Neural cell (in vitro differentiated cells): ENCODE data around the gene ABCB8. TPM values are rescaled to one million over a fixed set of nuclear protein-coding genes. Genes with fewer than 3 reads are reported as not detected.

ENCODE experiments used
- H2AFZ ChIP-seq: fragments of 200-600, 300-800 bp; sonication (generic), shearing (Covaris generic); 2 replicates; pipeline ENCODE4 v1.6.0; 2014; ENCODE audit warnings: low read depth, mild to moderate bottlenecking, antibody characterized with exemption, low read length, moderate library complexity
- H3F3A ChIP-seq: fragments of 200-600 bp; shearing (Covaris generic); 2 replicates; pipeline ENCODE4 v1.6.1; 2016; ENCODE audit warnings: mild to moderate bottlenecking, moderate library complexity, mixed read lengths, antibody characterized with exemption, low read length; ENCODE audit not compliant: insufficient read depth, poor library complexity, severe bottlenecking
- H3K27ac ChIP-seq: fragments of 200-600, 300-800 bp; sonication (generic), shearing (Covaris generic); 2 replicates; pipeline ENCODE4 v1.5.1; 2014; ENCODE audit warnings: mild to moderate bottlenecking, low read length, moderate library complexity
- H3K27me3 ChIP-seq: fragments of 300-800, 200-600 bp; sonication (generic), shearing (Covaris generic); 2 replicates; pipeline ENCODE4 v1.6.0; 2014; ENCODE audit warnings: mild to moderate bottlenecking, low read depth, low read length, moderate library complexity; ENCODE audit not compliant: insufficient read depth
- H3K36me3 ChIP-seq: fragments of 300-800, 200-600 bp; sonication (generic), shearing (Covaris generic); 2 replicates; pipeline ENCODE4 v1.5.1; 2014; ENCODE audit warnings: mild to moderate bottlenecking, antibody characterized with exemption, low read length, moderate library complexity; ENCODE audit not compliant: insufficient read depth
- H3K4me2 ChIP-seq: fragments of 300-800, 200-600 bp; sonication (generic), shearing (Covaris generic); 2 replicates; pipeline ENCODE4 v1.6.0; 2014; ENCODE audit warnings: mild to moderate bottlenecking, low read length
- H3K4me3 ChIP-seq: fragments of 300-800, 200-600 bp; sonication (generic), shearing (Covaris generic); 2 replicates; pipeline ENCODE4 v1.5.1; 2014; ENCODE audit warnings: mild to moderate bottlenecking, low read length, moderate library complexity
- H3K79me2 ChIP-seq: fragments of 200-600 bp; shearing (Covaris generic); replicated peaks from 2 replicates; pipeline ENCODE4 v1.6.0; 2014; ENCODE audit warnings: mild to moderate bottlenecking, low read length, moderate library complexity; ENCODE audit not compliant: insufficient read depth
- H3K9ac ChIP-seq: fragments of 300-800, 200-600 bp; sonication (generic), shearing (Covaris generic); 2 replicates; pipeline ENCODE4 v1.6.1; 2016; ENCODE audit warnings: mild to moderate bottlenecking, low read length, mixed read lengths
- H3K9me2 ChIP-seq: fragments of 200-600 bp; shearing (Covaris generic); 2 replicates; pipeline ENCODE4 v1.6.1; 2016; ENCODE audit warnings: mild to moderate bottlenecking, low read length, mixed read lengths; ENCODE audit not compliant: insufficient read depth
- H3K9me3 ChIP-seq: fragments of 200-600, 300-800 bp; sonication (generic), shearing (Covaris generic); 2 replicates; pipeline ENCODE4 v1.6.1; 2016; ENCODE audit warnings: mild to moderate bottlenecking, mixed run types, low read length, moderate library complexity, mixed read lengths
- H4K20me1 ChIP-seq: fragments of 200-600 bp; shearing (Covaris generic); 2 replicates; pipeline ENCODE4 v1.6.1; 2016; ENCODE audit warnings: mild to moderate bottlenecking, mixed run types; ENCODE audit not compliant: insufficient read depth
- EP300 ChIP-seq: fragments of 450-650 bp; conservative IDR thresholded peaks from 2 replicates; pipeline ENCODE4 v1.6.1; 2014; ENCODE audit warnings: antibody characterized with exemption, mild to moderate bottlenecking, moderate library complexity; ENCODE audit not compliant: poor library complexity, severe bottlenecking
- MXI1 ChIP-seq: fragments of 450-650 bp; conservative IDR thresholded peaks from 2 replicates; pipeline ENCODE4 v1.6.1; 2014; ENCODE audit warnings: antibody characterized with exemption, mild to moderate bottlenecking; ENCODE audit not compliant: poor library complexity, severe bottlenecking
- POLR2AphosphoS5 ChIP-seq: IDR thresholded peaks from 2 replicates; pipeline ENCODE4 v1.6.1; 2012
- RAD21 ChIP-seq: fragments of 450-650 bp; conservative IDR thresholded peaks from 2 replicates; pipeline ENCODE4 v1.6.1; 2014; ENCODE audit warnings: antibody characterized with exemption, mild to moderate bottlenecking, moderate library complexity
- SMC3 ChIP-seq: fragments of 450-650 bp; conservative IDR thresholded peaks from 2 replicates; pipeline ENCODE4 v1.6.1; 2014; ENCODE audit warnings: antibody characterized with exemption, mild to moderate bottlenecking, moderate library complexity; ENCODE audit not compliant: poor library complexity
- TAF1 ChIP-seq: IDR thresholded peaks from 2 replicates; pipeline ENCODE4 v1.6.1; 2012; ENCODE audit warnings: low read depth
- polyA plus RNA-seq: library from polyadenylated mRNA; depleted of rRNA; stranded (reverse); fragments of >200 nt; gene quantifications from 2 replicates; pipeline ENCODE4 v1.2.3, GENCODE V29; 2014
- TF ChIP-seq, protein P1 (sequence below): fragments of 450-650 bp; IDR thresholded peaks from 2 replicates; pipeline ENCODE4 v1.5.1; 2014; ENCODE audit warnings: antibody characterized with exemption, mild to moderate bottlenecking, moderate library complexity; ENCODE audit not compliant: poor library complexity, severe bottlenecking
- TF ChIP-seq, protein P2 (sequence below): IDR thresholded peaks from 2 replicates; pipeline ENCODE4 v1.6.1; 2012; ENCODE audit warnings: borderline replicate concordance

ABCB8 gene
- polyA plus RNA-seq, 1 donor from 2014 or later: 40.5 TPM

- Histone ChIP-seq H3K27ac (no peak overlapping the region), H3F3A (no peaks in the 10 kb centered on the region), H3K4me3 (no peak overlapping the region), H3K27me3 (no peaks in the 10 kb centered on the region), H3K9ac (no peak overlapping the region), H3K4me2 (no peak overlapping the region), H3K36me3 (no peaks in the 10 kb centered on the region), H4K20me1 (no peaks in the 10 kb centered on the region), H3K79me2 (no peaks in the 10 kb centered on the region), H3K9me2 (no peaks in the 10 kb centered on the region), H3K9me3 (no peaks in the 10 kb centered on the region), H2AFZ (no peak overlapping the region)
- TF ChIP-seq, protein P1, sequence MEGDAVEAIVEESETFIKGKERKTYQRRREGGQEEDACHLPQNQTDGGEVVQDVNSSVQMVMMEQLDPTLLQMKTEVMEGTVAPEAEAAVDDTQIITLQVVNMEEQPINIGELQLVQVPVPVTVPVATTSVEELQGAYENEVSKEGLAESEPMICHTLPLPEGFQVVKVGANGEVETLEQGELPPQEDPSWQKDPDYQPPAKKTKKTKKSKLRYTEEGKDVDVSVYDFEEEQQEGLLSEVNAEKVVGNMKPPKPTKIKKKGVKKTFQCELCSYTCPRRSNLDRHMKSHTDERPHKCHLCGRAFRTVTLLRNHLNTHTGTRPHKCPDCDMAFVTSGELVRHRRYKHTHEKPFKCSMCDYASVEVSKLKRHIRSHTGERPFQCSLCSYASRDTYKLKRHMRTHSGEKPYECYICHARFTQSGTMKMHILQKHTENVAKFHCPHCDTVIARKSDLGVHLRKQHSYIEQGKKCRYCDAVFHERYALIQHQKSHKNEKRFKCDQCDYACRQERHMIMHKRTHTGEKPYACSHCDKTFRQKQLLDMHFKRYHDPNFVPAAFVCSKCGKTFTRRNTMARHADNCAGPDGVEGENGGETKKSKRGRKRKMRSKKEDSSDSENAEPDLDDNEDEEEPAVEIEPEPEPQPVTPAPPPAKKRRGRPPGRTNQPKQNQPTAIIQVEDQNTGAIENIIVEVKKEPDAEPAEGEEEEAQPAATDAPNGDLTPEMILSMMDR: no peak
- TF ChIP-seq RAD21 (no peak), TAF1 (no peak), SMC3 (no peak), POLR2AphosphoS5 (no peak), EP300 (no peak), MXI1 (no peak)
These were observed 31.7 kb upstream of the ABCB8 start for GRCh38 chr7:150996376-150997074.

DNA sequence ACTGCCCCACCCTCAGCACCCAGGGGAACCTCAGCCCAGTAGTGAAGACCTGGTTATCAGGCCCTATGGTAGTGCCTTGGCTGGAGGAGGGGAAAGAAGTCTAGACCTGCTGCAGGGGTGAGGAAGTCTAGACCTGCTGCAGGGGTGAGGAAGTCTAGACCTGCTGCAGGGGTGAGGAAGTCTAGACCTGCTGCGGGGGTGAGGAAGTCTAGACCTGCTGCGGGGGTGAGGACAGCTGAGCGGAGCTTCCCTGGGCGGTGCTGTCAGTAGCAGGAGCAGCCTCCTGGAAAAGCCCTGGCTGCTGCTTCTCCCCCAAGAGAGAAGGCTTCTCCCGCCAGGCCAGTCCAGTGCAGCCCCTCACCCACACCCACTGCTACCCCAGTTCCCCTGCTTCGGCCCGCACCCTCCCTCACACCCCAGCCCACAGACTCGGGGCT, 31.2 kb upstream of the ABCB8 start:
- H3K4me2 ChIP-seq: no peak overlapping the region
- H3K36me3 ChIP-seq: no peaks in the 10 kb centered on the region
- no peak overlapping the region for H3K27ac ChIP-seq
- H3K9me3 ChIP-seq: no peaks in the 10 kb centered on the region
- no peak for TF ChIP-seq POLR2AphosphoS5
- no peaks in the 10 kb centered on the region for H3K79me2 ChIP-seq
- H3K9ac ChIP-seq: no peak overlapping the region
- no peaks in the 10 kb centered on the region for H4K20me1 ChIP-seq
- H3K4me3 ChIP-seq: no peak overlapping the region
- no peaks in the 10 kb centered on the region for H3K9me2 ChIP-seq
- no peaks in the 10 kb centered on the region for H3K27me3 ChIP-seq
- no peak overlapping the region for H2AFZ ChIP-seq
- no peaks in the 10 kb centered on the region for H3F3A ChIP-seq

DNA sequence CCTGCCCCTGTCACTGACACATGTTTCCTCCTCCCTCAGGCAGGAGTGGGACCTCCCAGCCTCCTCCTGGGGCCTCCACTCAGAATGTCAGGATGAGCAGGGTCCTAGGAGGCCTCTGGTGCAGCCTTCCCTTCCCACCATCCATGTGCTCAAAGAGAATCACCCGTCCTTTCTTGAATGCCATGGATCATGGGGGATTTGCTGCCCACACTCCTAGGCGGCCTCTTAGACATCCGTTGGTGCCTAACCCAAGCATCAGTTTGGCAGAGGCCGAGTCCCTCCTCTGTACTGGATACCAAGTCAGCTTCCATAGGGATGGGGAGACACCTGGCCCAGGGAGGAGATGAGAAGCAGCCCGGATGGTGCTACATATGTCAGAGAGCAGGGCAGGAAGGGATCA, 30.4 kb upstream of the ABCB8 start:
- Histone ChIP-seq H3K4me3 (no peak overlapping the region), H3K4me2 (no peak overlapping the region), H3K27ac (no peak overlapping the region), H3K9me3 (no peaks in the 10 kb centered on the region), H3K79me2 (no peaks in the 10 kb centered on the region), H3F3A (no peaks in the 10 kb centered on the region), H3K27me3 (no peaks in the 10 kb centered on the region), H3K36me3 (no peaks in the 10 kb centered on the region), H2AFZ (no peak overlapping the region), H3K9me2 (no peaks in the 10 kb centered on the region), H3K9ac (no peak overlapping the region), H4K20me1 (no peaks in the 10 kb centered on the region)
- TF ChIP-seq RAD21: no peak

DNA sequence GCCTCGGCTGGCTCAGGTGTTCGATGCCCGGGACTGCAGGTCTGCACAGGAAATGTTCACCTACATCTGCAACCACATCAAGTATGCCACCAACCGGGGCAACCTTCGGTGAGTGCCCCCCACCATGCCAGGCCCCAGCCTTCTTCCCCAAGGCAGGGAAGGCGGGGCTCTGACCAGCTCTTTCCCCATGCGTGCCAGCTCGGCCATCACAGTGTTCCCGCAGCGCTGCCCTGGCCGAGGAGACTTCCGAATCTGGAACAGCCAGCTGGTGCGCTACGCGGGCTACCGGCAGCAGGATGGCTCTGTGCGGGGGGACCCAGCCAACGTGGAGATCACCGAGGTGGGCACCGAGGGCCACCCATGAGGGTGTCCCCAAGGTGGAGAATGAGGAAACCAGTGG, 29.9 kb upstream of the ABCB8 start:
- H3F3A ChIP-seq: no peaks in the 10 kb centered on the region
- H3K27me3 ChIP-seq: no peaks in the 10 kb centered on the region
- no peaks in the 10 kb centered on the region for H3K79me2 ChIP-seq
- H4K20me1 ChIP-seq: no peaks in the 10 kb centered on the region
- H3K4me2 ChIP-seq: no peak overlapping the region
- TF ChIP-seq, protein P2, sequence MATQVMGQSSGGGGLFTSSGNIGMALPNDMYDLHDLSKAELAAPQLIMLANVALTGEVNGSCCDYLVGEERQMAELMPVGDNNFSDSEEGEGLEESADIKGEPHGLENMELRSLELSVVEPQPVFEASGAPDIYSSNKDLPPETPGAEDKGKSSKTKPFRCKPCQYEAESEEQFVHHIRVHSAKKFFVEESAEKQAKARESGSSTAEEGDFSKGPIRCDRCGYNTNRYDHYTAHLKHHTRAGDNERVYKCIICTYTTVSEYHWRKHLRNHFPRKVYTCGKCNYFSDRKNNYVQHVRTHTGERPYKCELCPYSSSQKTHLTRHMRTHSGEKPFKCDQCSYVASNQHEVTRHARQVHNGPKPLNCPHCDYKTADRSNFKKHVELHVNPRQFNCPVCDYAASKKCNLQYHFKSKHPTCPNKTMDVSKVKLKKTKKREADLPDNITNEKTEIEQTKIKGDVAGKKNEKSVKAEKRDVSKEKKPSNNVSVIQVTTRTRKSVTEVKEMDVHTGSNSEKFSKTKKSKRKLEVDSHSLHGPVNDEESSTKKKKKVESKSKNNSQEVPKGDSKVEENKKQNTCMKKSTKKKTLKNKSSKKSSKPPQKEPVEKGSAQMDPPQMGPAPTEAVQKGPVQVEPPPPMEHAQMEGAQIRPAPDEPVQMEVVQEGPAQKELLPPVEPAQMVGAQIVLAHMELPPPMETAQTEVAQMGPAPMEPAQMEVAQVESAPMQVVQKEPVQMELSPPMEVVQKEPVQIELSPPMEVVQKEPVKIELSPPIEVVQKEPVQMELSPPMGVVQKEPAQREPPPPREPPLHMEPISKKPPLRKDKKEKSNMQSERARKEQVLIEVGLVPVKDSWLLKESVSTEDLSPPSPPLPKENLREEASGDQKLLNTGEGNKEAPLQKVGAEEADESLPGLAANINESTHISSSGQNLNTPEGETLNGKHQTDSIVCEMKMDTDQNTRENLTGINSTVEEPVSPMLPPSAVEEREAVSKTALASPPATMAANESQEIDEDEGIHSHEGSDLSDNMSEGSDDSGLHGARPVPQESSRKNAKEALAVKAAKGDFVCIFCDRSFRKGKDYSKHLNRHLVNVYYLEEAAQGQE: no peak
- no peak for TF ChIP-seq TAF1
- no peak for TF ChIP-seq RAD21
- no peak for TF ChIP-seq MXI1
- no peak for TF ChIP-seq SMC3
- no peak overlapping the region for H3K27ac ChIP-seq
- H3K9ac ChIP-seq: no peak overlapping the region
- H2AFZ ChIP-seq: no peak overlapping the region
- H3K36me3 ChIP-seq: no peaks in the 10 kb centered on the region
- no peaks in the 10 kb centered on the region for H3K9me3 ChIP-seq
- H3K4me3 ChIP-seq: no peak overlapping the region
- H3K9me2 ChIP-seq: no peaks in the 10 kb centered on the region
